ENCODE measurements around the gene OLFM4.

The OLFM4 gene

GRCh38 chr13:53014495-53015443 is 13.8 kb upstream of the OLFM4 start:
- no peak for DNase-seq (ENCODE audit: low read depth in 2 of 2)

DNA sequence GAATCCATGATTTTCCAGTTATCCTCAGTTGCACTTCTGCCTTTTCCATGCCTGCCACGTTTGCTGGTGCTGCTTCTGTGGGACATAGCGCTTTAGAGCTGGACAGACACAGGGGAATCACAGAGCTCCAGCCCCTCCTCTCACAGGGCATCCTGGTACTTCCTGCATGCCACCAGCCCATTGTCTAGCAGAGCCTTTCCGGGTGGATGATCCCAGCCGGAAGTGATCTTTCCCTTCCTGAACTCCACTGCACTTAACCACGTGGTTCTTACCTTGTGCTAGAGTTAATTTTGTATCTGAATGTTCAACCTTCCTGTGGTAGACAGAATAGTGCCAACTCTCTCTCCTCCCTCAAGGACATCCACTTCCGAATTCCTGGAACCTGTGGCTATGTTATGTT is 12.6 kb upstream of the OLFM4 start:
- DNase-seq (ENCODE audit: low read depth in 2 of 2): no peak

DNA sequence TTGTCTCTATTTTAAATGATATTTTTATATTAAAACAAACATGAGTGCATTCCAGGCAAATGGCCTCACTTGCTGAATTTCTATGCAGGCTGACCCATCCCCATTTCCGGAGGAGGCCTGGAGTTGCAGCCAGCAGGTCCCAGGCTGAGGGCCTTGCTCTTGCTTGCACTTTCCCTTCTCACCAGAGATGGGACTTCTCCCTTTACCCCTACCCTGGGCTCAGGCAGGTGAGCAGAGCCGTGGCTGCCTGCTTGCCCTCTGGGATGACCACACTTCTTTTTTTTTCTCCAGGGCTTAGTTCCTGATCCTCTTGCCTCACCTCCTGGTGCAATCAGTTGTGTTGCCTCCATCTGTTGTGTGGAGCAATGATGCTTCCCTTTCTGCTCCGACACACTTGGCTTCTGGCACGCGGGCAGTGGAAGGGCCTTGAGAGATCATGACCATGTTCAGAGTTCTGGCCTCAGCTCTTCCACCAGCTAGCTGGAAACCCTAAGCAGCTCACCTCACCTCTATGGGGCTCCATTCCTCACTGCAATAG is 11.1 kb upstream of the OLFM4 start:
- no peak for DNase-seq (ENCODE audit: low read depth in 2 of 2)

DNA sequence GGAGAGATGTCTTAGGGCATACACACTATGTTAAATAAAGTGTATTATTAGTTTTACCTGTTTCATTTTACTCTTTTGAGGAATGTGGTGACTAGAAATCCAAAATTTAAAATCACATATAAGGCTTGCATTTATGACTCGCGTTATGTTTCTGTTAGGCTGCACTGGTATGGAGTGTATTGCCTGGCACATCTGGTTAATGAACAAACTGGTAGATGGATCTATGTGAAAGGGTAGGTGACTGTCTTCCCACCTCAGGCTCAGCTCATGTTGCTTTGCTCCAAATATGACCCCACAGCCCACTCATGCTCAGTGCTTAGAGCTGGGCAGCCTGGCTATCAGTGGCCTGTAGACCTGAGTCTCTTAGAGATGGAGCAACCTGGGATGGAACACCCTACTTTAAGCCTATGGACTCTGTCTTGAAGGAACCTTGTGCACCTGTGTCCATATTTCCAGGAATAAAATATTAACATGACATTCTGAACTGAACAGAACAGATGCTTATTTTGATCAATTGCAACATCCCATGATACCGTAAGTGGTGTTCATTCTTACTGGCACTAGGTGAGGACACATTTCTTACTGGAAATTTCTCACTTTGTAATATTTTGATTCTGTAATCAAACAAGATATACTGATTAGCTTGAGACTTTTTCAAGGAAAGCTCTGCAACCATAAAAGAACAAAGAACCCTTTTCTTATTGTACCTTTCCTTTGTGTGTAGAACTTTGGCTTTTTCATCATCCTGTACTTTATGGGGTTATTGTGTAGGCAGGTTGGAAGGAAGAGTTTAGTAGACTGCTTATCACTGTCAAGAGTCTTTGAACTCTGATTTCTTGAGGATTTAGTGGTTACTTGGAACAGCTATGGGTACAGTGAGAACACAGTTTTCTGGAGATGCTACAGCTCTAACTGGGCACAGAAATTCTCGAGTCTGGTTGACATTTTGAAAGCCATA is 9.6 kb upstream of the OLFM4 start:
- DNase-seq (ENCODE audit: low read depth in 2 of 2): no peak

DNA sequence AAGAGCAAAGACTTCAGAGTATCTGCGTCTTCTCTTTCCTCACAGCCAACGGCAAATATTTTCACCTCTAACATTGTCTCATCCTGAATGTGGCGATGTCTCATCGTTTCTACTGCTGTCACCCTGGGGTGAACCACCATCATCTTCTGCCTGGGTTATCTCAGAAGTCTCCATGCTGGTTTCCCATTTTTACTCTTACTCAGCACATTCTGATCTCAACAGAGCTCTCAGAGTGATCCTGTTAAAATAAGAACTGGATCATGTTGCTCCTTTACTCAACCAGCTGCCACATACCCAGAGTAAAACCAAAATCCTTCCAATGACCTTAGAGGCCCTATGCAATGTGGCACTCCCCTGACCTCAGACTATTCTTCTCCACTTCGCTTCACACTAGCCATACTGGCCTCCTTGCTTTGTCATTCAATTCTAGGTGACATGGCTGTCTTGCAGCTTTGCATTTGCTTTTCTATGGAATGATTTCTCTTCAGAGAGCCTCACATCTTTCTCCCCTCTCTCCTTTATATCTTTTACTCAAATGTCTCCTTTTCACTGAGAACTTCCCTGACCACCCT is 7.8 kb upstream of the OLFM4 start:
- no peak for DNase-seq (ENCODE audit: low read depth in 2 of 2)

DNA sequence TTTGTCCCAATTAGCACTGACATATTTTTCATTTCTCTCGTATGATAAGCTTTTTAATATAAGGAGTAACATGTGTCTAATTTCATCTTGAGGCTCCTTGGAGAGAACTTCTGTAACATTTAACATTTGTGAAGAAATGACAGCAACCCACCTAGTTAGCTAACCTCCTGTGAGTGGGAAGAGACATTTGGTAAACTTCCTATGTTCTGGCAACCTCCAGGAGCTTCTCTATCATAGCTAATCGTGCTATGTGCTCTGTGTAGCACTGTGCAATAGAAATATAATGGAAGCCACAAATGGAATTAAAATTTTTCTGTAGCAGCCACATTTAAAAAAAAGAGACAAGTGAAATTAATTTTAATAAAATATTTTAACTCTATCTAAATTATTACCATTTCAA is 5.4 kb upstream of the OLFM4 start:
- DNase-seq (ENCODE audit: low read depth in 2 of 2): no peak

DNA sequence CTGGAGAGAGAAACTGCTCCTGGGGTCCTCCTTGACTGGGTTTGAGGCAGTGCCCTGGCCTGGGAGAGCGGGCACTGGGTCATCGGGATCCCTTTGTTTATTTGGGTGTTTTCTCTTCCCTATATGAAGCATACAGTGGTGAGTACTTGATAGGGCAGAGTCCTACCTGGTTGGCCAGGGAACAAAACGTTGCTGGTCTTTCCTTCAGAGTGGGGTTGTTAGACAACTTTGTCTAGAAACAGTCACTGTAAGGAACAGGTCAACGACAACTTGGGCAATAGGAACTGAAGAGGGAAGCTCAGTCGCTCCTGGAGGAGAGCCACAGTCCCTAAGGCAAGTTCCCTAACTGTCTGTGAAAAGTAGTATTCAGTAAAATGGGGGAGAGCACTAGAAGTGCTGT is 550 bp upstream of the OLFM4 start:
- no peak for DNase-seq (ENCODE audit: low read depth in 2 of 2)

GRCh38 chr13:53032849-53033248 is 4.2 kb downstream of the OLFM4 start:
- no peak for DNase-seq (ENCODE audit: low read depth in 2 of 2)

GRCh38 chr13:53038993-53039392 is 10.4 kb downstream of the OLFM4 start:
- DNase-seq (ENCODE audit: low read depth in 2 of 2): no peak

DNA sequence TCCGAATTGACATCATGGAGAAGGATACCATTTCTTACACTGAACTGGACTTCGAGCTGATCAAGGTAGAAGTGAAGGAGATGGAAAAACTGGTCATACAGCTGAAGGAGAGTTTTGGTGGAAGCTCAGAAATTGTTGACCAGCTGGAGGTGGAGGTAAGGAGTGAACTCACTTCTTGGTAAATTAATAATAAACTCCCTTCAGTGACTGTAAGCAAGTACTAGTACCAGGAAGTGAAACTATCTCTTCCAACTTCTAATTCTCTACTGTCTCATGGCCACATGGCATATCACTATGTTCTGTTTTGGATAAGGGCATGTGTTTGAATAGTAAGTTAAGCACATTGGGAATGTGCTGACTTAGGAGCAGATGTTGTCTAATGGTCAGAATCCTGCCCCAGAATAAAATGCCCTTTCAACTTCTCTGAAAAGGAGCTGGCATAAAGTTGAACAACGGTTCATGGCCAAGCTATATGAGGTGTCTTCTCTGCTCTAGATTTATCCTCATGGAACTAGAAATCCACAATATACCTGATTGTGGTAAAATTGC is 13.4 kb downstream of the OLFM4 start:
- DNase-seq (ENCODE audit: low read depth in 2 of 2): no peak

- no peak for DNase-seq (ENCODE audit: low read depth in 2 of 2)
Observed at GRCh38 chr13:53042877-53043276, 14.3 kb downstream of the OLFM4 start.

GRCh38 chr13:53043398-53043797 is 14.8 kb downstream of the OLFM4 start:
- DNase-seq (ENCODE audit: low read depth in 2 of 2): no peak

- no peak for DNase-seq (ENCODE audit: low read depth in 2 of 2)
Observed at GRCh38 chr13:53045189-53045588, 16.6 kb downstream of the OLFM4 start.

DNA sequence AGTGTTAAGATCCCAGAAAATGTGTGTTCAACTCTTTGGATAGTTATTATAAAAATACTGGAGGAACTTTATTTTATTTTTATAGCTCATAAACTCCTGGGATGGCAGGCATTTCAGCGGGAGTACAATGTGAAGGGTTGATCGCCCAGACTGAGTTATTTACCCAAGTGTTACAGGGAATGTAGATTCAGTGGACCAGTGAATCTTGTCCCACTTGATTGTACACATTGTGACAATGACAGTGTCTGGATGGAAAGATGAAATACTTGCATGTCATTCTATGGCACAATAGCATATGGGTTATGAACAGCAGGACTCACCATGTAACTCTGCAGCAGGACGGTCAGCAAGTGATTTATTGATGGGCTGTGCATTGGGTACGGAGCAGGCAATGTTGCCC is 20.3 kb downstream of the OLFM4 start:
- DNase-seq (ENCODE audit: low read depth in 2 of 2): no peak

DNA sequence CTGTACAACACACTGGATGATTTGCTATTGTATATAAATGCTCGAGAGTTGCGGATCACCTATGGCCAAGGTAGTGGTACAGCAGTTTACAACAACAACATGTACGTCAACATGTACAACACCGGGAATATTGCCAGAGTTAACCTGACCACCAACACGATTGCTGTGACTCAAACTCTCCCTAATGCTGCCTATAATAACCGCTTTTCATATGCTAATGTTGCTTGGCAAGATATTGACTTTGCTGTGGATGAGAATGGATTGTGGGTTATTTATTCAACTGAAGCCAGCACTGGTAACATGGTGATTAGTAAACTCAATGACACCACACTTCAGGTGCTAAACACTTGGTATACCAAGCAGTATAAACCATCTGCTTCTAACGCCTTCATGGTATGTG is 21.5 kb downstream of the OLFM4 start:
- no peak for DNase-seq (ENCODE audit: low read depth in 2 of 2)

DNA sequence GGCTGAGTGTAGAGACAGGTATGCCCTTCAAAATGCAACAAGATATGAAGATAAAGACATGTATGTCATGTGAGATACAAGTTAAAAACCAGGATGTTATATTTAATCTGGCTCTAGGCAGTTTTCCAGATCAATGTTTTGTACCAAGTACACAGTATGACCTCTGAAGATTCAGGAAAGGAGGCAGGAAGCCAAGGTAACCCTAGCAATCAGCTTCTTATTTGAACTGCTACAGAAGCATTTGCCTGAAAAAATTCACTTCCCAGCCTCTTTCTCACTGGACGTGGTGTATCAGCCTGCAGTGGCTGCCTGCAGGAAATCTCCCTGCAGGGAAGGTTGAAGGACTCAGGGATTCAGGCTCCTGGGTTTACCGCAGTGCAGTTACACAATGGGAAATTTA is 24.1 kb downstream of the OLFM4 start:
- no peak for DNase-seq (ENCODE audit: low read depth in 2 of 2)

DNA sequence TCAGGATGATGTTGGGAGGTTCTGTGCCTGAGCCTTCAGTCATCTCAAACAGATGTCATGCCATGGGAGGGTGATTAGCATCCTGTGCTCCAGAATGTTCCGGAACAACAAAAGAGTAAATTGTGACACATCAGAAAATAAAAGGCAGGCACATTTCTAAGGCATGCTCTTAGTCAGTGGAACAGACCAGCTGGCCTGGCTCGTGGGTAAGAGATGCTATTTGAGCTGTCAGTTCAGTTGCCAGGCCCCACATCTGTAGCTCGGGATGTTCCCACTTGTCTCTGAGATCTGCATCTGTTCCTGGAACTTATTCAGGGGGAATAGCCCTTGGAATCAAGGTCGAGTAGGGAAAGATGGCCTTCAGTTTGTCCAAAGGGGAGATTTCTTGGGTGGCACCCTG is 26.0 kb downstream of the OLFM4 start:
- no peak for DNase-seq (ENCODE audit: low read depth in 2 of 2)

- no peak for DNase-seq (ENCODE audit: low read depth in 2 of 2)
Observed at GRCh38 chr13:53058065-53058679, 29.6 kb downstream of the OLFM4 start.

DNA sequence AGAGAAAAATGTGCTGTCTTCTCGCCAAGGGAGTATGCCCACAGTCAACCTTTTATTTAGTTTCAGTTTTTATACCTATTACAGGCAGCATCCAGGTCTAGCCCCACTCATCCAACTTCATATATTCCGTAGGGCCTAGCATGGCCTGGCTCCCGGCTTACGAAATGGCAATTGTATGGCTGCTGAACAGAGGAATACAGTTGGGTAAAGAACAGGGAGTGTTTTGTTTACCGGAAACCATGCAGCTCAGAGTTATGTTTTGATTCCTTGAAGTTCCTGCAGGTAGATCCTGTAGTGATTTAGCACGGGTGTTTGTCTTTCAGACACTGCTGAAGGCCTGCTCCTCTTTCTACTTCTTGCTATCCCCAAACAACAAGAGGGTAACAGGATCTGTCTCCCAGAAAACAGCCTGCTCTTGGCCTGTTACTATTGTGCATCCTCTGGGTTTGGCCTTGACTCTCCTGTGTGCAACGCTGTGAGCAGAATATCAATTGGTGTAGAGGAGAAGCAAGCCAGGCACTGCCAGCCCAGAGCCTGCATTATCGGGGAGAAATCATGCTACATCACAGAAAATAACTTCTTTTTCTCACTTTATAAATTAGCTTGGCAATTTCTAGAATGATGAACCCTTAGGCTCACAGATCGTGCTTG is 32.4 kb downstream of the OLFM4 start:
- no peak for DNase-seq (ENCODE audit: low read depth in 2 of 2)

DNA sequence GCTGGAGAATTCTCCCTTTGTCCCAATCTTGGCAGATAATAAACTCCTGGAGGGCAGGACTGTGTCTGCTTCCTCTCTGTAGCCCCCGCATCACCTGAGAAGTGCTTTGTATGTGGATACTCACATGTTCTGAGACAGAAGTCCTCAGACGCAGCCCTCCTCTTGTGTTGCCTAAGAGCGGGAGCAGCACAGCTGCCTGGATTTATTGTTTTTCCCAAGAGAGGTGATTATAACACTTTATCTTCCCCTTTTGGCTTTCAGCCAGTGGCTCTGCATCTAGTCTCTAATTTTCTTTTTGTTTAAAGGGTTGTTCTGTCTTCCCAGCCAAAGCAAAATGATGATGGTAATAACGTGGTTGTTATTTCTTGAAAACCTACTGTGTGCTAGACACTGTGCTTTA is 36.1 kb downstream of the OLFM4 start:
- no peak for DNase-seq (ENCODE audit: low read depth in 2 of 2)

DNA sequence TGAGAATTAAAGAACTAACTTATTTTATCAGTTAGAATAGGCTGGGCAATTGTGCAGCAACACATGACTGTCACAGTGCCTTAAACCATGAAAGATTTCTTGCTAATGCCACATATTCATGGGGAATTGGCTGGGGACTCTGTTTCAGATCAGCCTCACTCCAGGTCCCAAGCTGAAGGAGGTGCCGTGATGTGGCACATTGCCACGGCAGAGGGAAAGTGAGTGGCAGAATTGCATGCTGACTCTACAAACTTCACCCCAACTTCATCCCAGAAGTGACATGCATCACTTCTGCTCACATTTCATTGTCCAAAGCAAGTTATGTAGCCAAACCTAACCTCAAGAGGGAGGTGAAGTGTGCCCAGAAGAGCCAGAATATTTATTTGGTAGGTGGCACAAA is 37.8 kb downstream of the OLFM4 start:
- no peak for DNase-seq (ENCODE audit: low read depth in 2 of 2)
